Activated T-cell treated with anti-CD3 and anti-CD28 coated beads, Interleukin-2, amount 50 U/mL, for 72 hours (primary cell): ENCODE data around the gene RAB9A. TPM values are rescaled to one million over a fixed set of nuclear protein-coding genes. Genes with fewer than 3 reads are reported as not detected.

ENCODE experiments used
- ATAC-seq, 2 donors: fragments of 150-1000 bp; cut with Tn5 transposase; replicated peaks in 1 of 2; 2 replicates each; pipeline ENCODE4 v1.10.0; 2021; ENCODE audit warnings: moderate library complexity in 2 of 2, mild to moderate bottlenecking in 1 of 2
- DNase-seq, 2 donors: peaks; one replicate each; pipeline ENCODE4 v3.0.0; 2021 to 2022; ENCODE audit warnings: mixed read lengths in 1 of 2
- H3K27ac Mint-ChIP-seq: one replicate; pipeline ENCODE4 v1.8.0; 2022; ENCODE audit warnings: mild to moderate bottlenecking, moderate library complexity, mixed read lengths
- H3K27me3 Mint-ChIP-seq: one replicate; pipeline ENCODE4 v1.8.0; 2022; ENCODE audit warnings: low read depth, mixed read lengths
- H3K36me3 Mint-ChIP-seq, 2 donors: one replicate each; pipeline ENCODE4 v1.8.0; 2022; ENCODE audit warnings: mixed read lengths in 2 of 2, mild to moderate bottlenecking in 1 of 2; ENCODE audit not compliant: insufficient read depth in 2 of 2
- H3K4me1 Mint-ChIP-seq: one replicate; pipeline ENCODE4 v1.8.0; 2022; ENCODE audit warnings: low read depth, mixed read lengths
- H3K4me3 Mint-ChIP-seq, 2 donors: one replicate each; pipeline ENCODE4 v1.8.0; 2022; ENCODE audit warnings: mild to moderate bottlenecking in 2 of 2, mixed read lengths in 2 of 2, moderate library complexity in 2 of 2
- H3K9me3 Mint-ChIP-seq, 2 donors: one replicate each; pipeline ENCODE4 v1.8.0; 2022; ENCODE audit warnings: mixed read lengths in 2 of 2
- total RNA-seq, 2 donors: library from RNA; stranded (reverse); gene quantifications; one replicate each; pipeline ENCODE4 v1.2.3, GENCODE V29; 2022

The RAB9A gene
- total RNA-seq, 2 donors from 2014 or later = 56.0 to 71.6 TPM

GRCh38 chrX:13747836-13748235 lies 58.9 kb downstream of the RAB9A start:
- peaks cover 4 to 21% of the 10 kb centered on the region in 2 donors for H3K36me3 Mint-ChIP-seq
- no peaks in the 10 kb centered on the region for H3K9me3 Mint-ChIP-seq
- H3K27ac Mint-ChIP-seq = peak overlapping the region; percentile 45
- ATAC-seq = peak in 1 of 2 donors; percentile 34
- DNase-seq = peak in 1 of 2 donors; percentile 15
- H3K4me3 Mint-ChIP-seq = no peak overlapping the region
- H3K27me3 Mint-ChIP-seq = peaks cover 12% of the 10 kb centered on the region
- peaks cover 32% of the 10 kb centered on the region for H3K4me1 Mint-ChIP-seq

DNA sequence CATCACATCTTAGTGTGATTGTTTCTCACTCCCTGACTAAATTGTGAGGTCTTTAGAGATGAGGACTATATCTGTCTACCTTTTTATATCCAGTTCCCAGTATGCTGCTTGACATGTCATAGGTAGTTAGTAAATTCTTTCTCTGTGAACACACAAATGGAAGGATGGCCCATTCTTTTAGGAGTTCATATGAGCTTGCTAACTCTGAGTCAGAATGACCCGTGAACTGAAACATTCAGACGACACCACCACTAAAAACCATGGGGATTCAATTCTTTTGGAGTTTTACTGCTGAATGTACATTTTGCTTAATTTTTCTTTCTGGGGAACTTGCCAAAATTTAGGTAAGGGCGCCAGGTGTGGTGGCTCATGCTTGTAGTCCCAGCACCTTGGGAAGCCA lies 59.6 kb downstream of the RAB9A start:
- Mint-ChIP-seq H3K9me3 (no peaks in the 10 kb centered on the region), H3K36me3 (peaks cover 4 to 25% of the 10 kb centered on the region in 2 donors), H3K4me3 (no peak overlapping the region), H3K27me3 (peaks cover 16% of the 10 kb centered on the region), H3K4me1 (peaks cover 30% of the 10 kb centered on the region), H3K27ac (no peak overlapping the region)
- ATAC-seq (no peak), DNase-seq (no peak)

- Mint-ChIP-seq H3K4me3 (no peak overlapping the region), H3K4me1 (peaks cover 29% of the 10 kb centered on the region), H3K9me3 (no peaks in the 10 kb centered on the region), H3K27me3 (peaks cover 16% of the 10 kb centered on the region), H3K36me3 (peaks cover 4 to 19% of the 10 kb centered on the region in 2 donors), H3K27ac (peak overlapping the region; percentile 42)
- no peak for DNase-seq
- peak; percentile 60 to 62 for ATAC-seq
These were observed 61.3 kb downstream of the RAB9A start for GRCh38 chrX:13750204-13750603.

DNA sequence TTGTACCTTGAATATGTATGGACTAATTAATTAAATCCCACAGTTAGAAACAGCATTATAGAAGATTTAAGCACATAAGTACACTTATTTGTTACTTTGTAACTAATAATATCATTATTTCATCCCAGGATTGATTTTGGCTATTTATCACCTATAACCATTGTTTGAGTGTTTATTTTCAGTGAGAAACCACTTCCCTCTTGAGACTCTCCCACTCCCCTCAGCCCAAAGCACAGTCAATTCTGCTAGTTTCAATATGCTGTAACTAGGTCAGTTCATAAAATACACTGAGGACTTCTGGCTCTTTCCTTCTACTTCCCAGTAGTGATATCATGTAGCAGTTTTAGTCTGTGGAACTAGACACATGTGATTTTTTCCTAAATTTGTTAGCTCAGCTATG lies 61.9 kb downstream of the RAB9A start:
- Mint-ChIP-seq H3K36me3 (peaks cover 4 to 19% of the 10 kb centered on the region in 2 donors), H3K27me3 (peaks cover 16% of the 10 kb centered on the region), H3K9me3 (no peaks in the 10 kb centered on the region), H3K4me1 (peaks cover 31% of the 10 kb centered on the region), H3K27ac (peak overlapping the region; percentile 42), H3K4me3 (no peak overlapping the region)
- no peak for DNase-seq
- ATAC-seq = peak in 1 of 2 donors; percentile 57

GRCh38 chrX:13752141-13752540 lies 63.2 kb downstream of the RAB9A start:
- Mint-ChIP-seq H3K4me1 (peaks cover 28% of the 10 kb centered on the region), H3K36me3 (peaks cover 4 to 13% of the 10 kb centered on the region in 2 donors), H3K27me3 (peaks cover 12% of the 10 kb centered on the region), H3K4me3 (no peak overlapping the region), H3K9me3 (no peaks in the 10 kb centered on the region), H3K27ac (no peak overlapping the region)
- DNase-seq (no peak), ATAC-seq (no peak)

DNA sequence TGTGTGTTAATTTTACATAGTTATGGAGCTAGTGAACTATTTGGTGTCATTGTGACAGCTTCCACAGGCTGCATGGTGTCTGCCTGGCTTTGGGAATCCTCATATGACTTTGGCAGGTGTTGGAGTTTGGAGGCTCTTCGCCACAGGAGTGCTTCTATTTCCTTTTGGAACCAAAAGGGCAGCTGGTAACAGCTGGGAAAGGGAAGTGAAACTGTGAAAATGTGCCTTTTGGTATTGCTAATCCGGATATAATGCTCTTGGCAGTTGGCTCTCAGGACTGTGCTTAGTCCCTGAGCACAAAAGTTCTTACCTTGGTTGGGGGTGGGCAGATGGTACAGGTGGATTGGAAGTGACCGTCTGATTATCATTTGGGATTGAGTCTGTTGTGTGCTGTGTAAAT lies 63.7 kb downstream of the RAB9A start:
- no peak for DNase-seq
- no peak for ATAC-seq
- Mint-ChIP-seq H3K4me3 (no peak overlapping the region), H3K36me3 (peaks cover 1 to 9% of the 10 kb centered on the region in 2 donors), H3K4me1 (peaks cover 23% of the 10 kb centered on the region), H3K27ac (no peak overlapping the region), H3K9me3 (no peaks in the 10 kb centered on the region), H3K27me3 (peaks cover 7% of the 10 kb centered on the region)

DNA sequence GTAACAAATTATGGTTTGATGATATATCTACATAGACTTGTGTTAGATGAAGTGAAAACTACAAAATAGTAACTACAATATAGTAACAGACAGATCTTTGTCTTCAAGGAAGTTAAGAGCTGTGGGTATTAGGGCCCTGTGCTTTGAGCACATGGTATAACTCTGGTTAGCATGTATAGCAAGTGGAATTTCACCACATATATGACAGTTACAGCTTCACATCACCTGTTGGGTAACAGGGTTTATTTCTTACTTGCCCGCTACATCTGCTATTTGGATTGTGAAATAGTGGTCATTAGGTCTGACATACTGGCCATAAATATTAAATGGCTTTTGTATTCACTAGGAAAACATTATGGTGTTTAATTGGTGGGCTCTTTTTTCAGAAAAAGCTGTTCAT lies 65.8 kb downstream of the RAB9A start:
- Mint-ChIP-seq H3K27ac (no peak overlapping the region), H3K36me3 (peaks cover 0 to 8% of the 10 kb centered on the region in 2 donors), H3K27me3 (peaks cover 7% of the 10 kb centered on the region), H3K9me3 (no peaks in the 10 kb centered on the region), H3K4me1 (peaks cover 23% of the 10 kb centered on the region), H3K4me3 (no peak overlapping the region)
- DNase-seq (no peak), ATAC-seq (no peak)

GRCh38 chrX:13755254-13755653 lies 66.3 kb downstream of the RAB9A start:
- Mint-ChIP-seq H3K9me3 (no peaks in the 10 kb centered on the region), H3K27ac (no peak overlapping the region), H3K27me3 (peaks cover 7% of the 10 kb centered on the region), H3K36me3 (peaks cover 2 to 10% of the 10 kb centered on the region in 2 donors), H3K4me3 (no peak overlapping the region), H3K4me1 (peaks cover 23% of the 10 kb centered on the region)
- no peak for ATAC-seq
- DNase-seq = no peak

DNA sequence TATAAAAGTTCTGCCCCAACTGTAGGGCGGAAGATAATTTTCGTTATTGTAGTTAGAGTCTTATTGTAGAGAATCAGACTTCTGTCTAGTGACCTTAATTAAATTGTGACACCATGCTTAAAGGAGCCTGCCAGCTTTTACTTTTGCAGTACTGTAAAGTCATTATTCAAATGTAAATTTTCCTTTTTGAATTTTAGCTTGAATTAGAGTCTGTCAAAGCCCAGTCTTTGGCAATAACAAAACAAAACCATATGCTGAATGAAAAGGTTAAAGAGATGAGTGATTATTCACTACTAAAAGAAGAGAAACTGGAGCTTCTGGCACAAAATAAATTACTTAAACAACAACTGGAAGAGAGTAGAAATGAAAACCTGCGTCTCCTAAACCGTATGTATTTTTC lies 67.5 kb downstream of the RAB9A start:
- DNase-seq (no peak), ATAC-seq (no peak)
- H3K4me1 Mint-ChIP-seq = peaks cover 16% of the 10 kb centered on the region
- H3K36me3 Mint-ChIP-seq = peaks cover 2 to 10% of the 10 kb centered on the region in 2 donors
- H3K9me3 Mint-ChIP-seq = no peaks in the 10 kb centered on the region
- peaks cover 7% of the 10 kb centered on the region for H3K27me3 Mint-ChIP-seq
- H3K4me3 Mint-ChIP-seq = no peak overlapping the region
- H3K27ac Mint-ChIP-seq = no peak overlapping the region

DNA sequence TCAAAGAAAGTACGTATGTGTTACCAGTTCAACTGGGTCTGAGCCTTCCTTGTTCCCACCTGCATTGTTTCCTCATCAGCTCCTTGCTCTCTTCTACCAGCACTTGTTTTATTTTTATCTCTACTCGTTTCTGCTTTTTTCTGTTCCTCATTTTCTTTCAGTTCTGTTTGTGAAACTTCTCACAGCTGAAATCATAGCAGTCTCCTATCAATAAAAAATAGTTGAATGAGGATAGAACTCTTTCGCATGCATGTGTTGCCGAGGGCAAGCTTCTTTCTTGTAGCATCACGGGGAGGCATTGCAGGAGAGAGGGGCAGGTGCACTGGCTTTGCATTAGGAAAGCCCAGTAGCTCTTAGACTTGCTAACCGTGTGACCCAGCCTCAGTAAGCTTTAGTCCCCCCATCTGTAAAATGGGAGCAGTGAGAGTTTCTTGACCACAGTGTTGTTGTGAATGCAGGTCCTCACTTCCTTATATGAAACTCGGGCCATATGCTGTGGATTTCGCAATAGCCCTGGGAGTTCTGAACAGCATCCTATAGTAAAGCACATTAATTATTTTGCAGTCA lies 70.3 kb downstream of the RAB9A start:
- Mint-ChIP-seq H3K27me3 (no peaks in the 10 kb centered on the region), H3K27ac (peak overlapping the region; percentile 9), H3K9me3 (no peaks in the 10 kb centered on the region), H3K4me3 (no peak overlapping the region), H3K36me3 (peaks cover 2% of the 10 kb centered on the region in 2 donors), H3K4me1 (peaks cover 11% of the 10 kb centered on the region)
- DNase-seq = no peak
- no peak for ATAC-seq

Other genes with a start within 250 kb of the RAB9A start
- gene EGFL6, start 119.5 kb upstream of the RAB9A start, total RNA-seq = 1 to 10 TPM; 2.4 to 3.6 TPM
- 1 to 10 TPM; 4.4 to 4.6 TPM for gene TCEANC, start 36.0 kb upstream of the RAB9A start, total RNA-seq
- gene TRAPPC2, start 45.5 kb downstream of the RAB9A start, total RNA-seq = 10 to 100 TPM; 21.8 to 26.2 TPM
- gene OFD1, start 45.6 kb downstream of the RAB9A start, total RNA-seq = 10 to 100 TPM; 63.7 to 66.7 TPM
- not detected for gene GPM6B, start 128.0 kb downstream of the RAB9A start, total RNA-seq